ENCODE measurements around the gene NMNAT3.

GRCh38 chr3:139517321-139518065, 160.3 kb downstream of the NMNAT3 start:
- TF ChIP-seq POLR2AphosphoS5 (IDR thresholded peaks at IDR 0.05) = no peak
- no peak for TF ChIP-seq POLR2A (IDR thresholded peaks at IDR 0.05)

All from upper lobe of left lung (tissue), 4 donors.